Right forelimb (tissue), 1 donor: Measurements from ENCODE around the gene ZBTB21.

ENCODE experiments used
- DNase-seq: peaks from one replicate; pipeline ENCODE4 v3.0.0-alpha.2; 2018

Gene ZBTB21

GRCh38 chr21:41948901-41949300, 61.3 kb downstream of the ZBTB21 start:
- no peak for DNase-seq

GRCh38 chr21:41948078-41948895, 61.9 kb downstream of the ZBTB21 start:
- DNase-seq: no peak

- DNase-seq: no peak
Measured at GRCh38 chr21:41945982-41946381, 64.2 kb downstream of the ZBTB21 start.

GRCh38 chr21:41943851-41944250, 66.3 kb downstream of the ZBTB21 start:
- no peak for DNase-seq

GRCh38 chr21:41942457-41942856, 67.7 kb downstream of the ZBTB21 start:
- no peak for DNase-seq

GRCh38 chr21:41941941-41942340, 68.2 kb downstream of the ZBTB21 start:
- no peak for DNase-seq

- no peak for DNase-seq
Measured at GRCh38 chr21:41940431-41940830, 69.7 kb downstream of the ZBTB21 start.

- DNase-seq: no peak
Measured at GRCh38 chr21:41939391-41939790, 70.8 kb downstream of the ZBTB21 start.
